ENCODE results near the gene RBCK1. TPM values are rescaled to one million over a fixed set of nuclear protein-coding genes. Genes with fewer than 3 reads are reported as not detected.

The RBCK1 gene
- total and polyA plus RNA-seq, 10 of the 15 experiments (the other 5 are each of a cell fraction or from before 2014, with no cell fraction given): 14.1 to 99.7 (median 76.0) TPM

- no peak for TF ChIP-seq SPI1 (IDR thresholded peaks at IDR 0.05; ENCODE audit: borderline replicate concordance, insufficient read depth, low read depth, low read length)
- no peak for TF ChIP-seq TARDBP (IDR thresholded peaks at IDR 0.05; ENCODE audit: borderline replicate concordance)
- no peak for TF ChIP-seq E4F1 (IDR thresholded peaks at IDR 0.05; ENCODE audit: borderline replicate concordance, partially characterized antibody)
- no peak for TF ChIP-seq BCLAF1 (IDR thresholded peaks at IDR 0.05)
- TF ChIP-seq USF2 (IDR thresholded peaks at IDR 0.05; ENCODE audit: borderline replicate concordance, low read depth, low read length): no peak
- TF ChIP-seq ZBTB11 (CRISPR knock-in tag; IDR thresholded peaks at IDR 0.05): no peak
- no peak for TF ChIP-seq ELK1 (IDR thresholded peaks at IDR 0.05; ENCODE audit: low read depth, low read length)
- TF ChIP-seq SUPT20H (IDR thresholded peaks at IDR 0.05; ENCODE audit: borderline replicate concordance, control insufficient read depth, low read depth, low read length): no peak
These were observed 27.5 kb downstream of the RBCK1 start (continued) for GRCh38 chr20:435558-435957.

All from GM12878 (cell line).